ENCODE measurements around the gene SEC31A.

DNA sequence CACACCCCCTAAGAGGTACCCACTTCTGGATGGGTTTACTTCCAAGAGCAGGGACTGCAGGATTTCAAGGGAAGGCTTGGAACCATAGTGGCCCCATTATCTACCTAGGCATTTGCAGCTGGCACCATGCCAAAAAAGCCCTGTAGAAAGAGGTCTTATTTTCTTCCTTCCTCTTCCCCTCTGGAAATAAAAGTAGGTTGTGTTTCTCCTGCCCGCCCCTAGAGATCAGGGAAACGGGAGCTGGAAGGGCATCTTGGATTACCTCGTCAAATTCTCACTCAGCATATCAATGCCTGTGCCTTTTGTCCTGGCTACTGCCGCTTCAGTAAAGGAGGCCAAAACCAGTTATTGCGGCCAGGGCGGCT, 93.9 kb downstream of the SEC31A start:
- TF ChIP-seq RCOR1 (IDR thresholded peaks at IDR 0.05; ENCODE audit: low read length) (no peak), EP300 (IDR thresholded peaks at IDR 0.05; ENCODE audit: borderline replicate concordance in 1 of 2, low read depth in 1 of 2, low read length in 1 of 2) (no peak), RAD21 (IDR thresholded peaks at IDR 0.05; ENCODE audit: low read length) (no peak), NRF1 (IDR thresholded peaks at IDR 0.05; ENCODE audit: low read depth, low read length) (no peak), FOSL2 (IDR thresholded peaks at IDR 0.05; ENCODE audit: borderline replicate concordance, low read depth) (no peak)
- TF ChIP-seq, protein P1, sequence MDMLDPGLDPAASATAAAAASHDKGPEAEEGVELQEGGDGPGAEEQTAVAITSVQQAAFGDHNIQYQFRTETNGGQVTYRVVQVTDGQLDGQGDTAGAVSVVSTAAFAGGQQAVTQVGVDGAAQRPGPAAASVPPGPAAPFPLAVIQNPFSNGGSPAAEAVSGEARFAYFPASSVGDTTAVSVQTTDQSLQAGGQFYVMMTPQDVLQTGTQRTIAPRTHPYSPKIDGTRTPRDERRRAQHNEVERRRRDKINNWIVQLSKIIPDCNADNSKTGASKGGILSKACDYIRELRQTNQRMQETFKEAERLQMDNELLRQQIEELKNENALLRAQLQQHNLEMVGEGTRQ (IDR thresholded peaks at IDR 0.05; ENCODE audit: borderline replicate concordance, low read depth, low read length) = no peak
- TF ChIP-seq, protein P2, sequence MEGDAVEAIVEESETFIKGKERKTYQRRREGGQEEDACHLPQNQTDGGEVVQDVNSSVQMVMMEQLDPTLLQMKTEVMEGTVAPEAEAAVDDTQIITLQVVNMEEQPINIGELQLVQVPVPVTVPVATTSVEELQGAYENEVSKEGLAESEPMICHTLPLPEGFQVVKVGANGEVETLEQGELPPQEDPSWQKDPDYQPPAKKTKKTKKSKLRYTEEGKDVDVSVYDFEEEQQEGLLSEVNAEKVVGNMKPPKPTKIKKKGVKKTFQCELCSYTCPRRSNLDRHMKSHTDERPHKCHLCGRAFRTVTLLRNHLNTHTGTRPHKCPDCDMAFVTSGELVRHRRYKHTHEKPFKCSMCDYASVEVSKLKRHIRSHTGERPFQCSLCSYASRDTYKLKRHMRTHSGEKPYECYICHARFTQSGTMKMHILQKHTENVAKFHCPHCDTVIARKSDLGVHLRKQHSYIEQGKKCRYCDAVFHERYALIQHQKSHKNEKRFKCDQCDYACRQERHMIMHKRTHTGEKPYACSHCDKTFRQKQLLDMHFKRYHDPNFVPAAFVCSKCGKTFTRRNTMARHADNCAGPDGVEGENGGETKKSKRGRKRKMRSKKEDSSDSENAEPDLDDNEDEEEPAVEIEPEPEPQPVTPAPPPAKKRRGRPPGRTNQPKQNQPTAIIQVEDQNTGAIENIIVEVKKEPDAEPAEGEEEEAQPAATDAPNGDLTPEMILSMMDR (IDR thresholded peaks at IDR 0.05) = no peak
- TF ChIP-seq, protein P3, sequence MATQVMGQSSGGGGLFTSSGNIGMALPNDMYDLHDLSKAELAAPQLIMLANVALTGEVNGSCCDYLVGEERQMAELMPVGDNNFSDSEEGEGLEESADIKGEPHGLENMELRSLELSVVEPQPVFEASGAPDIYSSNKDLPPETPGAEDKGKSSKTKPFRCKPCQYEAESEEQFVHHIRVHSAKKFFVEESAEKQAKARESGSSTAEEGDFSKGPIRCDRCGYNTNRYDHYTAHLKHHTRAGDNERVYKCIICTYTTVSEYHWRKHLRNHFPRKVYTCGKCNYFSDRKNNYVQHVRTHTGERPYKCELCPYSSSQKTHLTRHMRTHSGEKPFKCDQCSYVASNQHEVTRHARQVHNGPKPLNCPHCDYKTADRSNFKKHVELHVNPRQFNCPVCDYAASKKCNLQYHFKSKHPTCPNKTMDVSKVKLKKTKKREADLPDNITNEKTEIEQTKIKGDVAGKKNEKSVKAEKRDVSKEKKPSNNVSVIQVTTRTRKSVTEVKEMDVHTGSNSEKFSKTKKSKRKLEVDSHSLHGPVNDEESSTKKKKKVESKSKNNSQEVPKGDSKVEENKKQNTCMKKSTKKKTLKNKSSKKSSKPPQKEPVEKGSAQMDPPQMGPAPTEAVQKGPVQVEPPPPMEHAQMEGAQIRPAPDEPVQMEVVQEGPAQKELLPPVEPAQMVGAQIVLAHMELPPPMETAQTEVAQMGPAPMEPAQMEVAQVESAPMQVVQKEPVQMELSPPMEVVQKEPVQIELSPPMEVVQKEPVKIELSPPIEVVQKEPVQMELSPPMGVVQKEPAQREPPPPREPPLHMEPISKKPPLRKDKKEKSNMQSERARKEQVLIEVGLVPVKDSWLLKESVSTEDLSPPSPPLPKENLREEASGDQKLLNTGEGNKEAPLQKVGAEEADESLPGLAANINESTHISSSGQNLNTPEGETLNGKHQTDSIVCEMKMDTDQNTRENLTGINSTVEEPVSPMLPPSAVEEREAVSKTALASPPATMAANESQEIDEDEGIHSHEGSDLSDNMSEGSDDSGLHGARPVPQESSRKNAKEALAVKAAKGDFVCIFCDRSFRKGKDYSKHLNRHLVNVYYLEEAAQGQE (IDR thresholded peaks at IDR 0.05; ENCODE audit: low read depth, low read length) = no peak

All from SK-N-SH (cell line).